H1 (cell line): ENCODE data around the gene USP20. TPM values are rescaled to one million over a fixed set of nuclear protein-coding genes. Genes with fewer than 3 reads are reported as not detected.

Experiments
- CTCF ChIA-PET: fragments of 300-600 bp; sonication (Branson Sonifier 250); formaldehyde crosslinking; loops from one replicate; lab custom pipeline; 2021; ENCODE audit not compliant: partially characterized antibody; lab: Charles Lee
- POLR2A ChIA-PET: fragments of 300-600 bp; sonication (Branson Sonifier 250); formaldehyde crosslinking; loops from one replicate; lab custom pipeline; 2021; ENCODE audit warnings: inconsistent platforms; ENCODE audit not compliant: partially characterized antibody; lab: Charles Lee
- DNase-seq, 2 experiments: peaks; one replicate each; pipeline versions ENCODE4 v3.0.0 to v3.0.0-alpha.2; 2010 to 2022; ENCODE audit warnings: low spot score in 2 of 2, low read depth in 1 of 2, mixed read lengths in 1 of 2
- FAIRE-seq: peaks from 2 replicates; lab custom pipeline; 2011; peaks lifted over from hg19 to GRCh38; lab: Jason Lieb, UNC
- H2AFZ ChIP-seq: 2 replicates; pipeline ENCODE4 v1.8.1; 2012; ENCODE audit warnings: low read length, inconsistent platforms
- H2AK5ac ChIP-seq: 2 replicates; pipeline ENCODE4 v1.6.1; 2013; ENCODE audit warnings: low read depth, low read length
- H2BK120ac ChIP-seq: replicated peaks from 2 replicates; pipeline ENCODE3; 2013; ENCODE audit warnings: low read depth, low read length, inconsistent platforms
- H2BK12ac ChIP-seq: 2 replicates; pipeline ENCODE4 v1.6.1; 2013; ENCODE audit warnings: low read depth, low read length
- H2BK15ac ChIP-seq: 2 replicates; pipeline ENCODE4 v1.6.1; 2013; ENCODE audit warnings: low read length
- H2BK20ac ChIP-seq: 2 replicates; pipeline ENCODE4 v1.6.1; 2013; ENCODE audit warnings: low read length
- H2BK5ac ChIP-seq: 2 replicates; pipeline ENCODE4 v1.6.1; 2013; ENCODE audit warnings: low read depth, low read length
- H3K14ac ChIP-seq: 2 replicates; pipeline ENCODE4 v1.6.1; 2013; ENCODE audit warnings: inconsistent platforms; ENCODE audit not compliant: insufficient read length
- H3K18ac ChIP-seq: 2 replicates; pipeline ENCODE4 v1.6.1; 2013; ENCODE audit warnings: low read length; ENCODE audit errors: extremely low read depth
- H3K23ac ChIP-seq: 2 replicates; pipeline ENCODE4 v1.6.1; 2013; ENCODE audit warnings: inconsistent platforms; ENCODE audit not compliant: insufficient read length
- H3K23me2 ChIP-seq: 2 replicates; pipeline ENCODE4 v1.6.1; 2013; ENCODE audit warnings: low read depth, low read length
- H3K27ac ChIP-seq: 2 replicates; pipeline ENCODE4 v1.6.1; 2011; ENCODE audit warnings: low read depth, low read length, inconsistent platforms
- H3K27me3 ChIP-seq, 4 experiments: replicated peaks in 1 of 4; 1 replicate in 1 of 4; 2 replicates in 3 of 4; pipeline versions ENCODE4 v1.6.1 to v1.8.1; 2011 to 2013; ENCODE audit warnings: low read length in 3 of 4, mild to moderate bottlenecking in 3 of 4, inconsistent platforms in 2 of 4, mixed read lengths in 2 of 4, moderate library complexity in 1 of 4; ENCODE audit not compliant: control insufficient read depth in 3 of 4, insufficient read depth in 3 of 4; ENCODE audit errors: extremely low read depth in 1 of 4
- H3K36me3 ChIP-seq, 4 experiments: 2 replicates each; pipeline versions ENCODE4 v1.6.1 to v1.8.1; 2011 to 2013; ENCODE audit warnings: mild to moderate bottlenecking in 4 of 4, low read length in 3 of 4, moderate library complexity in 2 of 4, control low read depth in 1 of 4, inconsistent platforms in 1 of 4; ENCODE audit not compliant: insufficient read depth in 4 of 4, control insufficient read depth in 2 of 4
- H3K4ac ChIP-seq: replicated peaks from 2 replicates; pipeline ENCODE3; 2013; ENCODE audit warnings: low read length, low read depth, mixed read lengths, inconsistent platforms; ENCODE audit not compliant: insufficient read length
- H3K4me1 ChIP-seq, 4 experiments: replicated peaks in 1 of 4; 1 replicate in 1 of 4; 2 replicates in 3 of 4; pipeline versions ENCODE4 v1.6.1 to v1.8.1; 2011 to 2013; ENCODE audit warnings: low read length in 3 of 4, inconsistent platforms in 2 of 4, mixed read lengths in 1 of 4; ENCODE audit not compliant: insufficient read depth in 4 of 4, control insufficient read depth in 3 of 4
- H3K4me2 ChIP-seq, 2 experiments: 2 replicates each; pipeline versions ENCODE4 v1.6.1 to v1.8.1; 2011 to 2013; ENCODE audit warnings: low read depth in 2 of 2, low read length in 2 of 2, control low read depth in 1 of 2, inconsistent platforms in 1 of 2, mild to moderate bottlenecking in 1 of 2; ENCODE audit not compliant: insufficient read depth in 1 of 2
- H3K4me3 ChIP-seq, 4 experiments: fragments of 200-600, 300-600 bp in 1 of 4; sonication (generic), shearing (Covaris generic), sonication (Bioruptor Twin) in 1 of 4; 2 replicates each; pipeline versions ENCODE4 v1.5.1 to v1.8.1; 2011 to 2016; ENCODE audit warnings: low read length in 4 of 4, low read depth in 3 of 4, control low read depth in 2 of 4, inconsistent platforms in 2 of 4, mild to moderate bottlenecking in 2 of 4, mixed read lengths in 1 of 4, moderate library complexity in 1 of 4; ENCODE audit not compliant: insufficient read depth in 2 of 4; ENCODE audit errors: extremely low read depth in 1 of 4
- H3K56ac ChIP-seq: replicated peaks from 2 replicates; pipeline ENCODE3; 2013; ENCODE audit warnings: low read depth, mild to moderate bottlenecking, mixed read lengths, low read length, inconsistent platforms; ENCODE audit not compliant: insufficient read length
- H3K79me1 ChIP-seq: 2 replicates; pipeline ENCODE4 v1.6.1; 2013; ENCODE audit warnings: low read depth, low read length, control low read depth
- H3K79me2 ChIP-seq, 2 experiments: 2 replicates each; pipeline versions ENCODE4 v1.6.1 to v1.8.1; 2012 to 2013; ENCODE audit warnings: low read length in 2 of 2, mild to moderate bottlenecking in 2 of 2, inconsistent platforms in 1 of 2; ENCODE audit not compliant: insufficient read depth in 2 of 2, control insufficient read depth in 1 of 2
- H3K9ac ChIP-seq, 4 experiments: replicated peaks in 1 of 4; 1 replicate in 1 of 4; 2 replicates in 3 of 4; pipeline versions ENCODE4 v1.6.1 to v1.8.1; 2011 to 2013; ENCODE audit warnings: low read depth in 3 of 4, low read length in 3 of 4, control low read depth in 2 of 4, mild to moderate bottlenecking in 2 of 4, moderate library complexity in 2 of 4, inconsistent platforms in 1 of 4; ENCODE audit errors: extremely low read depth in 1 of 4
- H3K9me3 ChIP-seq, 2 experiments: 2 replicates each; pipeline versions ENCODE4 v1.6.1 to v1.8.1; 2012 to 2013; ENCODE audit warnings: mild to moderate bottlenecking in 2 of 2, moderate library complexity in 2 of 2, control low read depth in 1 of 2, inconsistent platforms in 1 of 2, low read depth in 1 of 2, low read length in 1 of 2, mixed read lengths in 1 of 2; ENCODE audit not compliant: insufficient read depth in 2 of 2
- H4K20me1 ChIP-seq, 2 experiments: replicated peaks in 1 of 2; 2 replicates each; pipeline versions ENCODE3 to v1.8.1; 2011 to 2013; ENCODE audit warnings: inconsistent platforms in 2 of 2, low read length in 2 of 2, mild to moderate bottlenecking in 1 of 2; ENCODE audit not compliant: insufficient read depth in 2 of 2, control insufficient read depth in 1 of 2
- H4K5ac ChIP-seq: 2 replicates; pipeline ENCODE4 v1.6.1; 2013; ENCODE audit warnings: low read length, low read depth, mixed read lengths, inconsistent platforms; ENCODE audit not compliant: insufficient read length
- H4K8ac ChIP-seq: 2 replicates; pipeline ENCODE4 v1.8.0; 2013; ENCODE audit warnings: mild to moderate bottlenecking, moderate library complexity, low read length, inconsistent platforms; ENCODE audit not compliant: insufficient read depth; ENCODE audit errors: extremely low read depth
- H4K91ac ChIP-seq: replicated peaks from 2 replicates; pipeline ENCODE3; 2013; ENCODE audit warnings: low read length, mixed read lengths, inconsistent platforms; ENCODE audit not compliant: insufficient read length
- GABPA ChIP-seq: IDR thresholded peaks from 2 replicates; pipeline ENCODE4 v1.6.1; 2011; ENCODE audit warnings: mild to moderate bottlenecking, low read length, moderate library complexity, borderline replicate concordance; ENCODE audit not compliant: insufficient read depth
- PHF8 ChIP-seq: fragments of 200-600 bp; sonication (generic); conservative IDR thresholded peaks from 2 replicates; pipeline ENCODE4 v1.7.1; 2012; ENCODE audit warnings: low read depth, mild to moderate bottlenecking, inconsistent platforms, low read length, moderate library complexity
- RAD21 ChIP-seq, 2 experiments: IDR thresholded peaks in 1 of 2; conservative IDR thresholded peaks in 1 of 2; 2 replicates each; pipeline ENCODE4 v1.6.1; 2011; ENCODE audit warnings: low read depth in 2 of 2, low read length in 2 of 2, improper control_type of control experiment in 1 of 2, inconsistent platforms in 1 of 2, mild to moderate bottlenecking in 1 of 2, moderate library complexity in 1 of 2
- WGBS, 2 experiments: shearing (Covaris generic) in 1 of 2; methylation state at CpG; one replicate each; pipeline versions ENCODE4 v1.1.6 to v1.1.7; 2013 to 2015; ENCODE audit warnings: low lambda C conversion rate in 2 of 2, mixed read lengths in 2 of 2, inconsistent platforms in 1 of 2, low coverage in 1 of 2, missing lambda C conversion rate in 1 of 2; ENCODE audit not compliant: insufficient replicate concordance in 2 of 2, insufficient coverage in 1 of 2, insufficient read length in 1 of 2; ENCODE audit errors: extremely low coverage in 1 of 2, missing lambda C conversion rate in 1 of 2; 5-methylcytosine and 5-hydroxymethylcytosine counted together
- polyA plus RNA-seq, 7 experiments: library from polyadenylated mRNA; depleted of rRNA in 3 of 7; stranded (reverse) in 5 of 7; unstranded in 2 of 7; fragments of >200 nt in 5 of 7; fragments of 200-250 nt in 2 of 7; gene quantifications; 1 replicate in 5 of 7; 2 replicates in 1 of 7; 4 replicates in 1 of 7; pipeline versions ENCODE4 v1.2.1 to v1.2.3, GENCODE V29; 2011 to 2013; ENCODE audit warnings: missing spikeins in 2 of 7, mixed read lengths in 2 of 7
- total RNA-seq: library from RNA; stranded (reverse); fragmentation: NEBNext Ultra II Directional; extraction: Animal tissue kit (Norgen Biotek cat#: 25700); gene quantifications from 2 replicates; pipeline ENCODE4 v1.2.1, GENCODE V29; 2021

The USP20 gene
- total and polyA plus RNA-seq, 2 of the 8 experiments (the other 6 are each of a cell fraction or from before 2014, with no cell fraction given) = 13.4 to 23.0 TPM

DNA sequence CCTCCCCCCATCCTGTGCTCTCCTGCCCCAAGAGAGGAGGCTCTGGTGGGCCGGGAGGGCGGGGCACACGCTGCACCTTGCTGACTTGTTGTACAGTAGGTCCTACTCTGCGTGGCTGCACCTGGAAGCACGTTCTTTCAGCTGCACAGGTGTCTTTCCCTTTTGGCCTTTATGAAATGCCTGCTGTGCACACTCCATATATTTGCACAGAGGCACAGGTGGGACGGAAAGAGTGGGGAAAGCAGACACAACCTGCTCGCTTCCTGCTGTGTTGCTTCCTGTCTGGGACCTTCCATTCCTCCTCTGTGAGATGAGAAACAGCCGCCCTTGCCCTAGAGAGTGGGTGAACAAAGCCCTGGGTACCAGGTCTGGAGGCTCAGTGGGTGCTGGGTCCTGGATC, 4.8 kb downstream of the USP20 start:
- Histone ChIP-seq H3K4me3 (no peak overlapping the region), H2BK15ac (no peak overlapping the region), H2BK12ac (no peak overlapping the region), H3K4me1 (peaks cover 5 to 18% (median 10%) of the 10 kb centered on the region in 4 experiments; a peak in 6 of 7 replicates), H4K8ac (peak overlapping the region; percentile 1; the same call in 1 of the 2 replicates), H3K9me3 (no peaks in the 10 kb centered on the region), H3K36me3 (no peaks in the 10 kb centered on the region), H3K18ac (no peak overlapping the region), H3K14ac (no peak overlapping the region), H2BK120ac (no peak overlapping the region), H3K27ac (no peak overlapping the region), H4K5ac (no peak overlapping the region), H3K79me2 (peaks cover 0 to 3% of the 10 kb centered on the region in 2 experiments; a peak in 1 of 4 replicates), H4K91ac (no peak overlapping the region), H3K23ac (no peak overlapping the region), H3K79me1 (peaks cover 4% of the 10 kb centered on the region; the same call in 1 of the 2 replicates), H4K20me1 (peaks cover 0 to 3% of the 10 kb centered on the region in 2 experiments), H3K4ac (no peak overlapping the region), H3K27me3 (no peaks in the 10 kb centered on the region), H2AK5ac (no peak overlapping the region; the same call in 1 of the 2 replicates), H2BK20ac (no peak overlapping the region), H3K23me2 (no peaks in the 10 kb centered on the region; the same call in 1 of the 2 replicates), H3K56ac (no peak overlapping the region), H3K9ac (no peak overlapping the region), H3K4me2 (no peak overlapping the region), H2BK5ac (no peak overlapping the region), H2AFZ (no peak overlapping the region)
- no peak for FAIRE-seq
- POLR2A ChIA-PET = no interaction called here
- DNase-seq = no peak
- WGBS, 2 experiments = 83% methylated on average over 8 of the region's 8 CpGs; no CpG with 5 or more reads in 1 of the 2 experiments
- TF ChIP-seq GABPA (no peak), PHF8 (no peak), RAD21 (IDR thresholded peaks at IDR 0.05 in 1 of 2, conservative IDR thresholded peaks at IDR 0.05 in 1 of 2; ENCODE audit: low read depth in 2 of 2, low read length in 2 of 2) (no peak)
- CTCF ChIA-PET = interaction anchor here (0.6 to 1.5 kb wide), 2 partner anchors 9 to 273 kb away, joined by 3 read pairs; no protein-coding TSS in a partner anchor
